Neural progenitor cell (in vitro differentiated cells): ENCODE measurements around the gene SLC6A14. TPM values are rescaled to one million over a fixed set of nuclear protein-coding genes. Genes with fewer than 3 reads are reported as not detected.
A peak's percentile ranks its signal among the peaks of the same experiment; 100 is the strongest.

Source experiments
- DNase-seq: peaks from one replicate; pipeline ENCODE4 v3.0.0-alpha.2; 2016; ENCODE audit warnings: low spot score
- H2AFZ ChIP-seq: fragments of 200-600 bp; sonication (generic); replicated peaks from 2 replicates; pipeline ENCODE4 v1.6.1; 2016; ENCODE audit warnings: antibody characterized with exemption
- H3F3A ChIP-seq: fragments of 200-600 bp; sonication (generic); 2 replicates; pipeline ENCODE4 v1.6.1; 2016; ENCODE audit warnings: antibody characterized with exemption, low read depth
- H3K27ac ChIP-seq: fragments of 200-600 bp; sonication (generic); 2 replicates; pipeline ENCODE4 v1.5.1; 2016; ENCODE audit warnings: mild to moderate bottlenecking
- H3K27me3 ChIP-seq: fragments of 200-600 bp; sonication (generic); 2 replicates; pipeline ENCODE4 v1.6.1; 2016; ENCODE audit warnings: mild to moderate bottlenecking, moderate library complexity
- H3K36me3 ChIP-seq: fragments of 200-600 bp; sonication (generic); 2 replicates; pipeline ENCODE4 v1.5.1; 2016
- H3K4me1 ChIP-seq: fragments of 200-600 bp; sonication (generic); 2 replicates; pipeline ENCODE4 v1.6.1; 2016; ENCODE audit warnings: mixed run types
- H3K4me2 ChIP-seq: fragments of 200-600 bp; sonication (generic); 2 replicates; pipeline ENCODE4 v1.6.1; 2016
- H3K4me3 ChIP-seq: fragments of 200-600 bp; sonication (generic); 2 replicates; pipeline ENCODE4 v1.5.1; 2016
- H3K79me2 ChIP-seq: fragments of 200-600 bp; sonication (generic); 2 replicates; pipeline ENCODE4 v1.6.1; 2016; ENCODE audit warnings: low read depth
- H3K9ac ChIP-seq: fragments of 200-600 bp; sonication (generic); 2 replicates; pipeline ENCODE4 v1.6.1; 2016
- H3K9me3 ChIP-seq: fragments of 200-600 bp; sonication (generic); 2 replicates; pipeline ENCODE4 v1.5.1; 2016; ENCODE audit warnings: low read depth
- H4K20me1 ChIP-seq: fragments of 200-600 bp; sonication (generic); 2 replicates; pipeline ENCODE4 v1.6.1; 2016; ENCODE audit warnings: low read depth
- H3K27ac Mint-ChIP-seq: 3 replicates; pipeline ENCODE4 v1.8.0; 2021; ENCODE audit warnings: mixed read lengths
- H3K27me3 Mint-ChIP-seq: 2 replicates; pipeline ENCODE4 v1.8.0; 2022; ENCODE audit warnings: low read depth, mild to moderate bottlenecking, inconsistent platforms, moderate library complexity, mixed read lengths; ENCODE audit not compliant: insufficient read depth
- H3K36me3 Mint-ChIP-seq: 3 replicates; pipeline ENCODE4 v1.8.0; 2021; ENCODE audit warnings: mixed read lengths
- H3K4me1 Mint-ChIP-seq: 3 replicates; pipeline ENCODE4 v1.8.0; 2021; ENCODE audit warnings: mixed read lengths
- H3K4me3 Mint-ChIP-seq: 3 replicates; pipeline ENCODE4 v1.8.0; 2021; ENCODE audit warnings: mild to moderate bottlenecking, moderate library complexity, mixed read lengths
- H3K9me3 Mint-ChIP-seq: 3 replicates; pipeline ENCODE4 v1.8.0; 2020; ENCODE audit warnings: mixed read lengths
- EZH2 ChIP-seq: fragments of 200-600 bp; sonication (generic); IDR thresholded peaks from 2 replicates; pipeline ENCODE4 v1.6.1; 2017; ENCODE audit warnings: antibody characterized with exemption, mild to moderate bottlenecking, moderate library complexity
- EZH2phosphoT487 ChIP-seq: fragments of 200-600 bp; sonication (generic); IDR thresholded peaks from 2 replicates; pipeline ENCODE4 v1.6.1; 2017; ENCODE audit warnings: antibody characterized with exemption
- total RNA-seq: library from RNA; depleted of rRNA; stranded (reverse); fragments of >200 nt; gene quantifications from 2 replicates; pipeline ENCODE4 v1.2.3, GENCODE V29; 2015; ENCODE audit warnings: low replicate concordance
- TF ChIP-seq, protein P1 (sequence below): fragments of 200-600 bp; sonication (generic); IDR thresholded peaks from 2 replicates; pipeline ENCODE4 v1.5.1; 2017; ENCODE audit warnings: antibody characterized with exemption, mild to moderate bottlenecking

Gene SLC6A14
- total RNA-seq, 1 donor from 2014 or later = 0.04 TPM

DNA sequence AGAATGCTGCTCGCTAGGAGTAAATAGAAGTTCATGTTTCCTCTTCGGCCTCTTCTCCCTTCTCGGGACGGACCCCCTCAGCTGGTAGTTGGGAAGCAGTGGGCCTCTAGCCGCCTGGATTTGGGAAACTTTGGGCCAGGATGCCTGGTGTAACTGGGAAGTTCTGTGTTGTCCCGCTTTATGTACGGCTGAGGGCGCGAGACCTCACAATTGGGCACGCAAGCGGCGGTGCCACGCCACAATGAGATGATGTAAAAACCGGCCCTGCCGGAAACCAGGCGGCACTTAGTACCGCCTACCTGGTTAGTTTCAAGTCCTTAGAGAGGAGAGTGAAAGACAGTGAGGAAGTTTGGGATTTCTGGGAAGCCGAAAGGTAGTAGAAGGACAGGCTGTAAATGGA, 26.4 kb downstream of the SLC6A14 start, which contains the start of gene CT83:
Gene CT83, minus strand, starts transcription at position 155 of the 400 bp plus-strand sequence. Its CDS starts 120 bp downstream, at position 35.
- H3F3A ChIP-seq = no peaks in the 10 kb centered on the region
- H3K4me3 ChIP-seq = no peak within 1 kb of the TSS
- no peaks in the 10 kb centered on the region for H3K79me2 ChIP-seq
- DNase-seq = no peak
- no peak within 1 kb of the TSS for H3K27ac ChIP-seq
- no peak within 1 kb of the TSS for H2AFZ ChIP-seq
- no peak within 1 kb of the TSS for H3K4me3 Mint-ChIP-seq
- no peaks in the 10 kb centered on the region for H3K4me1 Mint-ChIP-seq
- no peaks in the 10 kb centered on the region for H3K27me3 Mint-ChIP-seq
- no peaks in the 10 kb centered on the region for H3K36me3 Mint-ChIP-seq
- TF ChIP-seq EZH2phosphoT487 (no peak), EZH2 (no peak)
- TF ChIP-seq, protein P1, sequence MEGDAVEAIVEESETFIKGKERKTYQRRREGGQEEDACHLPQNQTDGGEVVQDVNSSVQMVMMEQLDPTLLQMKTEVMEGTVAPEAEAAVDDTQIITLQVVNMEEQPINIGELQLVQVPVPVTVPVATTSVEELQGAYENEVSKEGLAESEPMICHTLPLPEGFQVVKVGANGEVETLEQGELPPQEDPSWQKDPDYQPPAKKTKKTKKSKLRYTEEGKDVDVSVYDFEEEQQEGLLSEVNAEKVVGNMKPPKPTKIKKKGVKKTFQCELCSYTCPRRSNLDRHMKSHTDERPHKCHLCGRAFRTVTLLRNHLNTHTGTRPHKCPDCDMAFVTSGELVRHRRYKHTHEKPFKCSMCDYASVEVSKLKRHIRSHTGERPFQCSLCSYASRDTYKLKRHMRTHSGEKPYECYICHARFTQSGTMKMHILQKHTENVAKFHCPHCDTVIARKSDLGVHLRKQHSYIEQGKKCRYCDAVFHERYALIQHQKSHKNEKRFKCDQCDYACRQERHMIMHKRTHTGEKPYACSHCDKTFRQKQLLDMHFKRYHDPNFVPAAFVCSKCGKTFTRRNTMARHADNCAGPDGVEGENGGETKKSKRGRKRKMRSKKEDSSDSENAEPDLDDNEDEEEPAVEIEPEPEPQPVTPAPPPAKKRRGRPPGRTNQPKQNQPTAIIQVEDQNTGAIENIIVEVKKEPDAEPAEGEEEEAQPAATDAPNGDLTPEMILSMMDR = no peak
- no peaks in the 10 kb centered on the region for H3K36me3 ChIP-seq
- no peaks in the 10 kb centered on the region for H3K4me1 ChIP-seq
- no peak within 1 kb of the TSS for H3K9ac ChIP-seq
- H3K9me3 ChIP-seq = no peaks in the 10 kb centered on the region
- H3K27ac Mint-ChIP-seq = no peak within 1 kb of the TSS
- no peaks in the 10 kb centered on the region for H3K9me3 Mint-ChIP-seq
- H4K20me1 ChIP-seq = no peaks in the 10 kb centered on the region
- no peaks in the 10 kb centered on the region for H3K27me3 ChIP-seq
- H3K4me2 ChIP-seq = no peak within 1 kb of the TSS

DNA sequence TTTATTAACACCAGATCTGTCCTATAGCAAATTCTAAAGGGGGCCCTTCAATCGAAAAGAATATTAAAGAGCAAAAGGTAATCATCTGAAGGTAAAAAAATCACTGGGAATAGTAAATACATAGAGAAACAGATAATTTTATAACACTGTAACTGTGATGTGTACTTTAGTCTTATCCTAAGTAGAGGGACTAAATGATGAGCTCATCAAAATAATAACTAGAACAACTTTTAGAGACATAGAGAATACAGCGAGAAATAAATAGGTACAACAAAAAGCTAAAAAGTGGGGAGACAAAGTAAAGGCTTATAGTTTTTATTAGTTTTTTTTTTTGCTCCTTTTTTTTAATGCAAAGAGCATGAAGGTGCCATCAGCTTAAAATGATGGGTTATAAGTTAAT, 43.7 kb downstream of the SLC6A14 start:
- DNase-seq = no peak
- no peaks in the 10 kb centered on the region for H3K27me3 Mint-ChIP-seq

DNA sequence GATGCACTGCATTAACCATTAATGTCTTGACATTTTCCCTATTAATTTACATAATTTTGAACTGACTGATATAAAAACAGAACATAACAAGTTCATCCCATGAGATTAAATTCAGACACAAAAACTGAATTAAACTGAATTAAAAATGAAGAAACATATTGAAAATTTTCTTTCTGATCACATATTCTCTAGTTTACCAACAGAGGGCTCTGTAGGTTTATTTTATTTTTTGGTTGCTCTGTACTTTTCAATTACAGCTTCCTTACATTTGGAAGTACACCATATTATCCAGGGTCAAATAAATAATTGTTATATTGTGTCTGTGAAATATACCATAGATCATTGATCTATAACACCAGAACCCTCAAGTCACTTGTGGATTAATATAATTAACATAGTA, 53.7 kb downstream of the SLC6A14 start:
- H3K9me3 Mint-ChIP-seq = no peaks in the 10 kb centered on the region
- H3K9me3 ChIP-seq = peaks cover 4% of the 10 kb centered on the region
- H3K9ac ChIP-seq = no peak overlapping the region
- H3K4me3 Mint-ChIP-seq = no peak overlapping the region
- no peaks in the 10 kb centered on the region for H4K20me1 ChIP-seq
- no peaks in the 10 kb centered on the region for H3F3A ChIP-seq
- no peaks in the 10 kb centered on the region for H3K27me3 Mint-ChIP-seq
- no peaks in the 10 kb centered on the region for H3K4me1 ChIP-seq
- no peak overlapping the region for H2AFZ ChIP-seq
- H3K4me3 ChIP-seq = no peak overlapping the region
- no peaks in the 10 kb centered on the region for H3K79me2 ChIP-seq
- no peak overlapping the region for H3K4me2 ChIP-seq
- H3K27ac Mint-ChIP-seq = no peak overlapping the region
- no peaks in the 10 kb centered on the region for H3K36me3 ChIP-seq
- no peak for DNase-seq
- no peaks in the 10 kb centered on the region for H3K36me3 Mint-ChIP-seq
- H3K27ac ChIP-seq = no peak overlapping the region
- TF ChIP-seq EZH2 (no peak), EZH2phosphoT487 (no peak)
- TF ChIP-seq, protein P1 = peak; percentile 55
- H3K27me3 ChIP-seq = no peaks in the 10 kb centered on the region
- no peaks in the 10 kb centered on the region for H3K4me1 Mint-ChIP-seq

More for the DNA sequence above, 43.7 kb downstream of the SLC6A14 start:
- TF ChIP-seq, protein P1 = no peak
- TF ChIP-seq EZH2 = no peak
- TF ChIP-seq EZH2phosphoT487 = no peak
- H3K27ac ChIP-seq = no peak overlapping the region
- no peak overlapping the region for H3K4me2 ChIP-seq
- no peak overlapping the region for H3K4me3 ChIP-seq
- no peaks in the 10 kb centered on the region for H3K36me3 ChIP-seq
- no peaks in the 10 kb centered on the region for H3K36me3 Mint-ChIP-seq
- peaks cover 4% of the 10 kb centered on the region for H3K4me1 Mint-ChIP-seq
- H3K9ac ChIP-seq = no peak overlapping the region
- no peaks in the 10 kb centered on the region for H3K27me3 ChIP-seq
- no peaks in the 10 kb centered on the region for H3K9me3 ChIP-seq
- H3K27ac Mint-ChIP-seq = no peak overlapping the region
- no peaks in the 10 kb centered on the region for H3F3A ChIP-seq
- H3K4me1 ChIP-seq = no peaks in the 10 kb centered on the region
- H4K20me1 ChIP-seq = no peaks in the 10 kb centered on the region
- H3K4me3 Mint-ChIP-seq = no peak overlapping the region
- no peaks in the 10 kb centered on the region for H3K79me2 ChIP-seq
- no peak overlapping the region for H2AFZ ChIP-seq
- H3K9me3 Mint-ChIP-seq = no peaks in the 10 kb centered on the region
